ENCODE results near the gene TPST1.

- TF ChIP-seq NFRKB (IDR thresholded peaks at IDR 0.05) (no peak), TARDBP (IDR thresholded peaks at IDR 0.05) (no peak), SUZ12 (IDR thresholded peaks at IDR 0.05) (no peak), FOXK2 (IDR thresholded peaks at IDR 0.05) (no peak), FOXM1 (IDR thresholded peaks at IDR 0.05; ENCODE audit: borderline replicate concordance) (no peak), BHLHE40 (IDR thresholded peaks at IDR 0.05; ENCODE audit: borderline replicate concordance) (no peak), CTBP1 (IDR thresholded peaks at IDR 0.05; ENCODE audit: borderline replicate concordance) (no peak), LEF1 (IDR thresholded peaks at IDR 0.05; ENCODE audit: borderline replicate concordance) (no peak), ZNF384 (IDR thresholded peaks at IDR 0.05) (0 out of 2 replicates have a peak, but pooled peaks have one; percentile 8), SP1 (IDR thresholded peaks at IDR 0.05) (no peak), L3MBTL2 (conservative IDR thresholded peaks at IDR 0.05) (no peak)
Measured at GRCh38 chr7:66205741-66206090, 582 bp downstream of the TPST1 start.
